ENCODE data around the gene VWF.

- TF ChIP-seq EZH2 (IDR thresholded peaks at IDR 0.05; ENCODE audit: low read depth, unreplicated experiment): no peak
- no peak for TF ChIP-seq CREB1 (CRISPR knock-in tag; IDR thresholded peaks at IDR 0.05; ENCODE audit: low read depth)
- TF ChIP-seq POLR2AphosphoS5 (IDR thresholded peaks at IDR 0.05; ENCODE audit: low read depth): no peak
- TF ChIP-seq CTCF (conservative IDR thresholded peaks at IDR 0.05; ENCODE audit: low read depth in 2 of 2): no peak
Observed at GRCh38 chr12:5921027-5921909, 203.2 kb downstream of the VWF start.
